HepG2 (cell line): Measurements from ENCODE around the gene ZNF443. TPM values are rescaled to one million over a fixed set of nuclear protein-coding genes. Genes with fewer than 3 reads are reported as not detected.

ENCODE experiments used
- ARID4A ChIP-seq: sonication (generic); formaldehyde crosslinking; IDR thresholded peaks from 2 replicates; pipeline ENCODE4 v1.5.0; 2020; ENCODE audit warnings: mild to moderate bottlenecking, missing genetic modification reagents, borderline replicate concordance
- BCL6 ChIP-seq: IDR thresholded peaks from 2 replicates; pipeline ENCODE4 v1.6.1; 2016; ENCODE audit warnings: missing genetic modification reagents, missing compliant biosample characterization
- BRF2 ChIP-seq: sonication (generic); formaldehyde crosslinking; IDR thresholded peaks from 2 replicates; pipeline ENCODE4 v1.8.1; 2022; ENCODE audit warnings: mild to moderate bottlenecking, missing genetic modification reagents
- CBFB ChIP-seq: sonication (generic); formaldehyde crosslinking; IDR thresholded peaks from 2 replicates; pipeline ENCODE4 v1.4.0; 2020; ENCODE audit warnings: missing genetic modification reagents
- CREB3 ChIP-seq: sonication (generic); formaldehyde crosslinking; IDR thresholded peaks from 2 replicates; pipeline ENCODE4 v1.5.0; 2020; ENCODE audit warnings: missing genetic modification reagents
- ERF ChIP-seq: IDR thresholded peaks from 2 replicates; pipeline ENCODE4 v1.6.1; 2018; ENCODE audit warnings: missing biosample characterization, missing genetic modification reagents
- HDAC6 ChIP-seq: fragments of 200-600 bp; sonication (generic); IDR thresholded peaks from 2 replicates; pipeline ENCODE4 v1.7.0; 2017; ENCODE audit warnings: mild to moderate bottlenecking, antibody characterized with exemption, low read length, low read depth
- HES4 ChIP-seq: sonication (generic); formaldehyde crosslinking; IDR thresholded peaks from 2 replicates; pipeline ENCODE4 v1.9.0; 2021; ENCODE audit warnings: mild to moderate bottlenecking, missing genetic modification reagents, borderline replicate concordance
- HMGA1 ChIP-seq: sonication (generic); formaldehyde crosslinking; conservative IDR thresholded peaks from 2 replicates; pipeline ENCODE4 v1.4.0; 2020; ENCODE audit warnings: missing genetic modification reagents
- LCORL ChIP-seq, 2 experiments: fragments of 450-650 bp in 1 of 2; sonication (generic) in 1 of 2; formaldehyde crosslinking in 1 of 2; IDR thresholded peaks; 2 replicates each; pipeline versions ENCODE4 v1.5.0 to v1.6.1; 2017 to 2020; ENCODE audit warnings: antibody characterized with exemption in 1 of 2, missing genetic modification reagents in 1 of 2
- PRDM15 ChIP-seq: sonication (generic); formaldehyde crosslinking; IDR thresholded peaks from 2 replicates; pipeline ENCODE4 v1.4.0; 2020; ENCODE audit warnings: missing genetic modification reagents
- RBFOX2 ChIP-seq: fragments of 200-400 bp; formaldehyde crosslinking; IDR thresholded peaks from 2 replicates; pipeline ENCODE4 v1.6.1; 2017; ENCODE audit warnings: low read depth, mild to moderate bottlenecking, low read length
- SNAPC5 ChIP-seq: sonication (generic); formaldehyde crosslinking; IDR thresholded peaks from 2 replicates; pipeline ENCODE4 v1.8.1; 2023; ENCODE audit warnings: mild to moderate bottlenecking, missing genetic modification reagents, borderline replicate concordance
- SRY ChIP-seq: sonication (generic); formaldehyde crosslinking; IDR thresholded peaks from 2 replicates; pipeline ENCODE4 v1.8.0; 2022; ENCODE audit warnings: mild to moderate bottlenecking, missing genetic modification reagents
- ZKSCAN5 ChIP-seq: sonication (generic); formaldehyde crosslinking; IDR thresholded peaks from 2 replicates; pipeline ENCODE4 v1.5.1; 2020; ENCODE audit warnings: mild to moderate bottlenecking, missing genetic modification reagents
- ZNF282 ChIP-seq: fragments of 450-650 bp; IDR thresholded peaks from 2 replicates; pipeline ENCODE4 v1.6.1; 2018; ENCODE audit not compliant: partially characterized antibody
- ZNF572 ChIP-seq: sonication (generic); formaldehyde crosslinking; IDR thresholded peaks from 2 replicates; pipeline ENCODE4 v1.5.1; 2020; ENCODE audit warnings: mild to moderate bottlenecking, missing genetic modification reagents
- ZNF660 ChIP-seq: sonication (generic); formaldehyde crosslinking; IDR thresholded peaks from 2 replicates; pipeline ENCODE4 v1.5.1; 2020; ENCODE audit warnings: mild to moderate bottlenecking, low read depth, missing genetic modification reagents, borderline replicate concordance
- ZSCAN12 ChIP-seq: sonication (generic); formaldehyde crosslinking; IDR thresholded peaks from 2 replicates; pipeline ENCODE4 v1.9.0; 2021; ENCODE audit warnings: mild to moderate bottlenecking, missing genetic modification reagents
- polyA plus RNA-seq, 8 experiments: library from polyadenylated mRNA; depleted of rRNA in 3 of 8; stranded (reverse) in 7 of 8; unstranded in 1 of 8; fragments of >200 nt; fragmentation: Illumina TruSeq in 4 of 8; extraction: Trizol in 4 of 8; gene quantifications; 2 replicates each; pipeline versions ENCODE4 v1.2.1 to v1.2.3, GENCODE V29; 2011 to 2016; ENCODE audit warnings: low read depth in 4 of 8, missing spikeins in 1 of 8, mixed read lengths in 1 of 8; ENCODE audit not compliant: insufficient read depth in 1 of 8
- total RNA-seq, 5 experiments: library from RNA; depleted of rRNA; stranded (reverse); fragments of >200 nt; fragmentation: Illumina TruSeq; extraction: Trizol; gene quantifications; 2 replicates each; pipeline ENCODE4 v1.2.3, GENCODE V29; 2016; ENCODE audit warnings: low read depth in 1 of 5

The ZNF443 gene
- total and polyA plus RNA-seq, 2 of the 13 experiments (the other 11 are each of a cell fraction or from before 2014, with no cell fraction given): 3.6 to 19.0 TPM

- peak; percentile 87 for TF ChIP-seq ARID4A
- no peak for TF ChIP-seq CREB3 (CRISPR knock-in tag)
- TF ChIP-seq ZSCAN12 (CRISPR knock-in tag): no peak
- TF ChIP-seq BCL6: no peak
- no peak for TF ChIP-seq HES4 (CRISPR knock-in tag)
- TF ChIP-seq SRY: 0 out of 2 replicates have a peak, but pooled peaks have one; percentile 54
- TF ChIP-seq SNAPC5 (CRISPR knock-in tag): no peak
- no peak for TF ChIP-seq ZKSCAN5 (CRISPR knock-in tag)
- 0 out of 2 replicates have a peak, but pooled peaks have one; percentile 35 for TF ChIP-seq PRDM15 (CRISPR knock-in tag)
- TF ChIP-seq BRF2 (CRISPR knock-in tag): peak; percentile 68; the same call in 1 of the 2 replicates
- no peak for TF ChIP-seq ZNF572
- no peak for TF ChIP-seq HMGA1 (CRISPR knock-in tag)
- TF ChIP-seq CBFB (CRISPR knock-in tag): no peak
- TF ChIP-seq ZNF282: no peak
- TF ChIP-seq ERF (CRISPR knock-in tag): peak; percentile 41
- TF ChIP-seq HDAC6: no peak
- no peak for TF ChIP-seq ZNF660 (CRISPR knock-in tag)
- no peak for TF ChIP-seq LCORL (IDR thresholded peaks at IDR 0.05)
- peak; percentile 18; the same call in 1 of the 2 replicates for TF ChIP-seq LCORL (CRISPR knock-in tag; IDR thresholded peaks at IDR 0.05)
- TF ChIP-seq RBFOX2: peak; percentile 84
These were observed at the start of gene ZNF443 (continued) for GRCh38 chr19:12440541-12441316.
